ENCODE results near the gene ANTXRL. TPM values are rescaled to one million over a fixed set of nuclear protein-coding genes. Genes with fewer than 3 reads are reported as not detected.
"Not testable (repeated sequence)": the region's sequence is repeated elsewhere in the genome, so short reads cannot be mapped to it uniquely, and the experiment has no call there.

ANTXRL gene
- total RNA-seq, 8 experiments from 2014 or later = 0.08 to 0.57 TPM; not detected in 6

DNA sequence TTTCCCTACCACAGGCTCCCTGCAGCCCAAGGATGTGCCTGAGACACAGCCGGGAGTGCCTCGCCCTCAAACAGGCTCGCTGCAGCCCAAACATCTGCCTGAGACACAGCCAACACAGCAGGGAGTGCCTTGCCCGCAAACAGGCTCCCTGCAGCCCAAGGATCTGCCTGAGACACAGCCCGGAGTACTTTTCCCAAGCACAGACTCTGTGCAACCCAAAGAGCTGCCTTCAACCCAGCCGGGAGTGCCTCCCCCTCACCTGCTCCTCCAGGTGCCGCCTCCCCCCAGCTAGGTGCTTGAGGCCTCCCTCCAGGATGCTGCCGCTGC is 42.9 kb downstream of the ANTXRL start:
- Histone ChIP-seq H3K4me3 (no peak overlapping the region), H3K4me1 (replicated peaks in 1 of 2) (no peaks in the 10 kb centered on the region), H3K27ac (no peak overlapping the region)
- peak in 2 of 8 experiments; percentile 49 to 92 for ATAC-seq (replicated peaks in 6 of 8)
- WGBS, 10 experiments = 0 to 67% (median 31%) methylated on average over 1 to 6 of the region's 8 CpGs; no CpG with 5 or more reads in 6 of the 10 experiments
- in situ Hi-C loops (cut with MboI; ENCODE audit: low pct_unique_long_range_greater_than_20kb in 2 of 9, low sequenced_read_pairs in 9 of 9, unreplicated experiment in 9 of 9) = no loop called here

DNA sequence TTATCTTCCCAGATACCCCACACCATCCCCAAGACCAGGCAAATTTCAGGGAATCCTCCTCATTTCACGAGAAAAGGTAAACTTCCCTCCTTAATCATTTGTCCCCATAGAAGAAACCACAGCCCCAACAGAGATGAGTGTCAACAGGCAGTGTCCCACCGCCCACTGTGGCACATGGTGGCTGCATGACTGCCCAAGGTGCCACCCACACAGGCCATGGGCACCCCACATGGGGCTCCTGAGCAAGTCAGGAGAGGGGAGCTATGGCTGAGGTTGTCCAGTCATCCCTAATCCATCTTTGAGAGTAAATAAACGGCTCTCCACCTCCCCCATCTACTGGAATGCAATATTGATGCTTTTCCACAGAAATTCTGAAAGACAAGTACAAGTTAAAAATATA is 44.1 kb downstream of the ANTXRL start:
- Histone ChIP-seq H3K4me3 (no peak overlapping the region), H3K27ac (no peak overlapping the region), H3K4me1 (replicated peaks in 1 of 2) (no peaks in the 10 kb centered on the region)
- in situ Hi-C loops (cut with MboI; ENCODE audit: low pct_unique_long_range_greater_than_20kb in 2 of 9, low sequenced_read_pairs in 9 of 9, unreplicated experiment in 9 of 9) = no loop called here
- WGBS, 10 experiments = 0 to 93% (median 60%) methylated on average over 1 to 3 of the region's 3 CpGs; no CpG with 5 or more reads in 3 of the 10 experiments
- ATAC-seq (replicated peaks in 6 of 8) = no peak

DNA sequence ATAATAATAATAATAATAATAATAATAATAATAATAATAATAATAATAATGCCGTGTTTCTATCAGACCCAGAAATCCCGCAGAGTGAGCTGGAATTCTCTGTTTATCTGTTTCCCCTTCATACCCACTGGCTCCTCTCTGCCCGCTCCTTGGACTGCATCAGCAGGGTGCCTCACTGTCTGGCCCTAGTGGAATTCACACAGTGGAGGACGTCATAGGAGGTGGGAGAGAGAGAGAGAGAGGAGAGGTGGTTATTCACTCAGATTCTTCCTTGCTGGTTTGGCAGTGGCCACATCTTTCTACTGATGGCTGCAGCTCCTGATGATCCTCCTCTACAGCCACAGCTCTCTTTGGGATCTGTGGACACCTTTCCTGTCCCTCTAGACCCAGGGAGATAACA is 78.7 kb downstream of the ANTXRL start:
- no CpG with 5 or more reads among the region's 4 CpGs for WGBS, 10 experiments
- in situ Hi-C loops (cut with MboI; ENCODE audit: low pct_unique_long_range_greater_than_20kb in 2 of 9, low sequenced_read_pairs in 9 of 9, unreplicated experiment in 9 of 9) = not testable (repeated sequence)

DNA sequence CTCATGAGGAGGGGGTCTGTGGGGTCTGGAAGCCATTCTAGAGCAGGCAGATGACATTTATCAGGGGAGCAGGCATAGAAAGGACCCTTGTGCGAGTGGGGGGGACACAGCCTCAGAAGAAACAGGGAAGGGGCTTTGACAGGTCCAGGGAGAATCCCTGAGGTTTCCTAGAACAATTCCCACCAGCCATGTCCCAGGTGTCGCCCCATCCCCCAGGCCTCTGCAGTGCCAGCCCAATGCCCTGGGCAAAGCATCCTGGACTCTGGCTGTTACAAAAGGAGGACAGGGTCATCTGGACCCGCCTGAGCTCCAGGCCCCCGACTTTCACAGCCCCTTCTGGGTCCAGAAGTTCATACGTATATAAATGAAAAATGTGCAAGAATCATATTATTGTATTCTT is 80.4 kb downstream of the ANTXRL start:
- H3K4me3 ChIP-seq; ATAC-seq (replicated peaks in 6 of 8); H3K4me1 ChIP-seq (replicated peaks in 1 of 2); H3K27ac ChIP-seq; in situ Hi-C loops (cut with MboI; ENCODE audit: low pct_unique_long_range_greater_than_20kb in 2 of 9, low sequenced_read_pairs in 9 of 9, unreplicated experiment in 9 of 9): not testable (repeated sequence)
- WGBS, 10 experiments = no CpG with 5 or more reads among the region's 5 CpGs

More for the DNA sequence above, 78.7 kb downstream of the ANTXRL start:
- ATAC-seq (replicated peaks in 6 of 8); H3K27ac ChIP-seq; H3K4me3 ChIP-seq; H3K4me1 ChIP-seq (replicated peaks in 1 of 2): not testable (repeated sequence)

DNA sequence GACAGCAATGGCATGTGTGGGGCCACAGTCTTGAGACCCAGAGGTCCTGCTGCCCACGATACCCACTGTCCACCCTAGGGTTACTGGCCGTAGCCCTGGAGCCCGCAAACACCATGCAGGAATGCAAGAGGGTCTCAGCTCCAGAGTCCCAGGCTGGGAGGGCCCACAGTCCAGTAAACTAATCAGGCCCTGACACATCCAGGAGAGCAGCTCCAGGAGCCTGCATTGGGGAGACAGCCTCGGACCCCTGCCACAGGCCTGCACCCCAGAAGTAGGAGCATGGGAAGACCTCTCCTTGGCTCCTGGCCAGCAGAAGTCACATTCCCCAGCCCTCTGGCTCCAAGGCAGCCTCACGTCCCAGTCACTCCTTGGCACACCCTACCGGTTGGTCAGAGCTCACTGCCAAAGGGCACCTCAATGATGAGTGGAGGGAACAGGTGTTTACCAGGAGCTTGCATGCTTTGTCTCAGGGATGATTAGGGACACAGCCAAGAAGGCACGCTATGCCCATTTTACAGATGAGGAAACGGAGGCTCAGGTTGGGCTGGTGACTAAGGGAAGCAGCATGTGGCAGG is 81.0 kb downstream of the ANTXRL start:
- H3K4me1 ChIP-seq (replicated peaks in 1 of 2); ATAC-seq (replicated peaks in 6 of 8); H3K4me3 ChIP-seq; in situ Hi-C loops (cut with MboI; ENCODE audit: low pct_unique_long_range_greater_than_20kb in 2 of 9, low sequenced_read_pairs in 9 of 9, unreplicated experiment in 9 of 9); H3K27ac ChIP-seq: not testable (repeated sequence)
- WGBS, 10 experiments = no CpG with 5 or more reads among the region's 8 CpGs

DNA sequence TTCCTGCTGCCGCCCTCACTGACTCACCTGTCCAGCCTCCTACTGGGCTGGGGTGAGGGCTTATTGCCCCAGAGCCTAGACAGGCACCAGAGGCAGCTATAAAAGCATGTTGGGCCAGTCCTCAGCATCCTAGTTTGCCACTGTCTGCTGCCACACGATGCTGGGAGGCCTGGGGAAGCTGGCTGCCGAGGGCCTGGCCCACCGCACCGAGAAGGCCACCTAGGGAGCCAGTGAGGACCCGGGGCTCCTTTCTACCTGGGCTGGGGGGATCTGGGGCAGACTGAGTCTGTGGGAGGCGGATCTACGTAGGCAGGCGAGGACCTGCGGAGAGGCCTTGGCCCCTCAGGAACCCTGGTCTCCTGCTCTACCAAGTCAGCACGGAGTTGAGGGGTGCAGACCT is 82.2 kb downstream of the ANTXRL start:
- in situ Hi-C loops (cut with MboI; ENCODE audit: low pct_unique_long_range_greater_than_20kb in 2 of 9, low sequenced_read_pairs in 9 of 9, unreplicated experiment in 9 of 9); ATAC-seq (replicated peaks in 6 of 8); H3K27ac ChIP-seq; H3K4me3 ChIP-seq; H3K4me1 ChIP-seq (replicated peaks in 1 of 2): not testable (repeated sequence)
- WGBS, 10 experiments = no CpG with 5 or more reads among the region's 11 CpGs

DNA sequence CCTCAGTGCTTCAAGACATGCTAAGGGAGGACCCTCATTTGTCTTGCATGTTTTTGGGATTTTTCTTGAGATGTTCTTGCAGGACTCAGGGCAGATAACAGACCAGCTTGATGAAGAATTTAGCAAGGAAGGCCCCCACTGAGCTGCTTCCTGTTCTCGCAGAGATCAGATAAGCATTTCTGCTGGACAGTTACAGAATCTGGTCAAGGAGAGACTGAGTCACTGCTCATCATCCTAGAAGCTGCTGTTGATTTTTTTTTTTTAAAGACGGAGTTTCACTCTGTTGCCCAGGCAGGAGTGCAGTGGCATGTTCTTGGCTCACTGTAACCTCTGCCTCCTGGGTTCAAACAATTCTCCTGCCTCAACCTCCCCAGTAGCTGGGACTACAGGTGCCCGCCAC is 87.6 kb downstream of the ANTXRL start:
- no CpG with 5 or more reads among the region's 3 CpGs for WGBS, 10 experiments
- ATAC-seq (replicated peaks in 6 of 8); H3K4me3 ChIP-seq; H3K27ac ChIP-seq; in situ Hi-C loops (cut with MboI; ENCODE audit: low pct_unique_long_range_greater_than_20kb in 2 of 9, low sequenced_read_pairs in 9 of 9, unreplicated experiment in 9 of 9); H3K4me1 ChIP-seq (replicated peaks in 1 of 2): not testable (repeated sequence)

DNA sequence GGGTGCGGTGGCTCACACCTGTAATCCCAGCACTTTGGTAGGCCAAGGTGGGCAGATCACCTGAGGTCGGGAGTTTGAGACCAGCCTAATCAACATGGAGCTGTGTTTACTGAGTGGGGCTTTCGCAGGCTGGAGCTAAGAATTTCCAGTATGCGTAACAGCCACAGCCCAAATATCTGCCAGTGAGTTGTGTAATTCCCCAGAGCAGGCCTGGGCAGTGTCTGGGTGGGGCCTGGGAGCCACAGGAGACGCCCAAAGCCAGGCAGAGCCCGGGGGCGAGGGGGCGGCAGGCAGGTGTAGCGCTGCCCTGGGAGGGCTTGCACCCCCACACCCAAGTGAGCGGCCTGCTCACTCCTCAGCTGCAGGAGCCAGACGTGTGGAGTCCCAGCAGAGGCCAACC is 88.6 kb downstream of the ANTXRL start, which contains the start of gene ANXA8L1:
Gene ANXA8L1 (plus strand): TSS at position 371 of the 400 bp plus-strand sequence. CDS start 76 bp downstream, outside the sequence.
- H3K4me1 ChIP-seq (replicated peaks in 1 of 2); H3K4me3 ChIP-seq; in situ Hi-C loops (cut with MboI; ENCODE audit: low pct_unique_long_range_greater_than_20kb in 2 of 9, low sequenced_read_pairs in 9 of 9, unreplicated experiment in 9 of 9); H3K27ac ChIP-seq: not testable (repeated sequence)
- WGBS, 10 experiments = no CpG with 5 or more reads among the region's 11 CpGs
- peak in 3 of 8 experiments; percentile 24 to 62 (median 52) for ATAC-seq (replicated peaks in 6 of 8)

DNA sequence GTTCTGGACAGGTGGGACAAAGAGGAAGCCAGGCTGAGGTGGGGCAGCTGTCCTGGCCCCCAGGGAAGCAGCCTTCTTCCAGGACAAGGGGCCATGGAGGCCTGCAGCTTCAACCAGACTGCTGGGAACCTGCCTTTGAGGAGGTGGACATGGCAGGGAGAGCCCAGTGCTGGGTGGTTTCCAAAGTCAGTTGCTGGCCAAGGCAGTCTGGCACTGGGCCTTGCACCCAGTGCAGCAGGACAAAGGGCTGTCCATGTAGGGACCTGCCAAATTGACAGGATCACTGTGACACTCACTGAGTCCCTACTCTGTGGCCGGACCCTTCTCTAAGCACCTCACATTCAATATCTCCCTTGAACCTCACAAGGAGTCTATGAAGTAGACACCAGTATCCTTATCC is 90.2 kb downstream of the ANTXRL start:
- no CpG with 5 or more reads among the region's 1 CpG for WGBS, 10 experiments
- ATAC-seq (replicated peaks in 6 of 8); H3K4me1 ChIP-seq (replicated peaks in 1 of 2); H3K4me3 ChIP-seq; H3K27ac ChIP-seq; in situ Hi-C loops (cut with MboI; ENCODE audit: low pct_unique_long_range_greater_than_20kb in 2 of 9, low sequenced_read_pairs in 9 of 9, unreplicated experiment in 9 of 9): not testable (repeated sequence)

DNA sequence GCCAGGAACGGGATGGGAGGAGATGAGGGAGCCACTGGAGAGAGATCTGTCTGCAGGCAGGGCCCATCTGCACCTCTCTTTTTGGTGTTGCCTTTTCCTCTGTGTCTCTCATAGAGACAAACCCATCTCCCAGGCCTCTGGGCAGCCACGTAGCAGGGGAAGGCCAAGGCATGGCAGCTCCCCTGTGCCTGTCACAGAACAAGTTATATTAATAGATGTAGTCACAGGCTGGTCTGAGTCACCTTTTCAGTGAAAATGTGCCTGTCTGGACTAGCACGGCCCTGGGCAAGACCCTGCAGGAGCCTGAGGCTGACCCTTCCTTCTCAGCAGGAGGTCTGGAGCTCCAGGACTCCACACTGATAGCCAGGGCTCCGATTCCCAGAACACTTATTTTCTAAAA is 90.9 kb downstream of the ANTXRL start:
- in situ Hi-C loops (cut with MboI; ENCODE audit: low pct_unique_long_range_greater_than_20kb in 2 of 9, low sequenced_read_pairs in 9 of 9, unreplicated experiment in 9 of 9); H3K4me3 ChIP-seq; H3K4me1 ChIP-seq (replicated peaks in 1 of 2); H3K27ac ChIP-seq: not testable (repeated sequence)
- no CpG with 5 or more reads among the region's 4 CpGs for WGBS, 10 experiments
- ATAC-seq (replicated peaks in 6 of 8) = peak in 5 of 8 experiments; percentile 7 to 91 (median 66)

DNA sequence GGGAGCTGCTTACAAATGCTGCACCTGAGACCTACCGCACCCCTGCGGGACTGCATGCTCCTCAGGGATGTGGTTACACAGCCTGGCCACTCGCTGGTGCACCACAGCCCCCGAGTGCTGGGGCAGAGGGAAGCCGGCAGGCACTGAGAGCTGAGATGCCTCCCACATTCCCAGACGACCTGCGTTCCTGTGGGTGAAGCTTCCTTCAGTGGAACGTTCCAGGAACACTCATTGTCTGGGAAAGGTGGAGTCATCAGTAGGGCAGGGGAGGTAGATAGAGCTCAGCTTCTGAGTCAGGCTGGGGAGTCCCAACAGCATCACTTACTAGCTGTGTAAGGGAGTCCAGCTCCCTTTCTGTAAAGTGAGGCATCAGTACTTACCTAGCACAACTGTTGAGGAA is 91.3 kb downstream of the ANTXRL start:
- H3K27ac ChIP-seq; H3K4me3 ChIP-seq; in situ Hi-C loops (cut with MboI; ENCODE audit: low pct_unique_long_range_greater_than_20kb in 2 of 9, low sequenced_read_pairs in 9 of 9, unreplicated experiment in 9 of 9); H3K4me1 ChIP-seq (replicated peaks in 1 of 2): not testable (repeated sequence)
- peak in 6 of 8 experiments; percentile 37 to 65 (median 57) for ATAC-seq (replicated peaks in 6 of 8)
- WGBS, 10 experiments = no CpG with 5 or more reads among the region's 8 CpGs

DNA sequence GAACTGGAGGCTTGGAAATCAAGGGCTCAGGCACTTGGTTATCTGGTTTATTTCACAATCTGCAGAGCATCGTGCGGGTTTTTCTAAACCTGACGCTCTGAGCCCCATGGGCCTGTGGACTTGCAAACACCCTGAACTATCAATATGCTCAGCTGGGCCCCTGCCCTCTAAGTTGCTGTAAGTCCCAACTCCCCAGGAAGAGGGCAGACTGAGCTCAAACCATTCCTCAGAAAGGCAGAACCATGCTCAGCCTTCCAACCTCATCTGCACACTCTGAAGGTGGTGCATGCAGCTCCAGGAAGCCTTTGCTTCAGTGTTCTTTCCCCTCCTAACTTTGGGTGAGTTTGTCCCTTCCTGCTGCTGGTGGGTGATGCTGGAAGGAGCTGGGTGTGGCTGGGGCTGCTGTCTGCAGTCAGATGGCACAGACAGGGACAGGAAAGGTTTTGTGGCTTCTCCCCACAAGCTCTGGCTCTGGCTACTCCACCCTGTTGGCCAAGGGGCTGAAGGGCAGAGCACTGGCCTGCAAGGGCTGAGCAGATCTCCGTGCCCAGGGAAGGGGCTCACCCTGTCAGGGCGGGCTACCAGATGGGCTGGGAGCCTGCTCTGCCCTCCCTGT is 92.5 kb downstream of the ANTXRL start:
- ATAC-seq (replicated peaks in 6 of 8) = peak in 3 of 8 experiments; percentile 31 to 50 (median 46)
- WGBS, 10 experiments = no CpG with 5 or more reads among the region's 5 CpGs

More for the DNA sequence above, 92.5 kb downstream of the ANTXRL start:
- in situ Hi-C loops (cut with MboI; ENCODE audit: low pct_unique_long_range_greater_than_20kb in 2 of 9, low sequenced_read_pairs in 9 of 9, unreplicated experiment in 9 of 9); H3K4me1 ChIP-seq (replicated peaks in 1 of 2); H3K4me3 ChIP-seq; H3K27ac ChIP-seq: not testable (repeated sequence)
